Measurements from ENCODE around the gene KIF12. TPM values are rescaled to one million over a fixed set of nuclear protein-coding genes. Genes with fewer than 3 reads are reported as not detected.

Gene KIF12
- total and polyA plus RNA-seq, 2 of the 13 experiments (the other 11 are each of a cell fraction or from before 2014, with no cell fraction given), result 1.8 to 12.5 TPM

GRCh38 chr9:114082017-114082762 is 16.9 kb downstream of the KIF12 start (continued):
- TF ChIP-seq ZNF510 (CRISPR knock-in tag; IDR thresholded peaks at IDR 0.05; ENCODE audit: low read depth) (peak; percentile 34; the same call in 1 of the 2 replicates), ZNF883 (CRISPR knock-in tag; IDR thresholded peaks at IDR 0.05; ENCODE audit: not compliant biosample characterization) (peak; percentile 95), CREM (IDR thresholded peaks at IDR 0.05) (no peak), CREM (CRISPR knock-in tag; IDR thresholded peaks at IDR 0.05) (no peak), MXD3 (CRISPR knock-in tag; IDR thresholded peaks at IDR 0.05) (peak; percentile 76), GATA4 (IDR thresholded peaks at IDR 0.05; ENCODE audit: borderline replicate concordance, low read depth) (peak; percentile 40; the same call in 1 of the 2 replicates), ZNF598 (CRISPR knock-in tag; IDR thresholded peaks at IDR 0.05; ENCODE audit: borderline replicate concordance) (0 out of 2 replicates have a peak, but pooled peaks have one; percentile 56), HNF4A (CRISPR knock-in tag; IDR thresholded peaks at IDR 0.05) (peak; percentile 67), ZNF740 (CRISPR knock-in tag; IDR thresholded peaks at IDR 0.05) (0 out of 2 replicates have a peak, but pooled peaks have one; percentile 25), ZNF777 (CRISPR knock-in tag; IDR thresholded peaks at IDR 0.05) (no peak), SMC3 (IDR thresholded peaks at IDR 0.05; ENCODE audit: low read length) (peak; percentile 96), ARHGAP35 (CRISPR knock-in tag; IDR thresholded peaks at IDR 0.05; ENCODE audit: borderline replicate concordance) (no peak), ZBTB37 (CRISPR knock-in tag; IDR thresholded peaks at IDR 0.05) (0 out of 2 replicates have a peak, but pooled peaks have one; percentile 18), ZMYM3 (CRISPR knock-in tag; IDR thresholded peaks at IDR 0.05) (no peak; the same call in 1 of the 2 replicates), NR0B2 (CRISPR knock-in tag; IDR thresholded peaks at IDR 0.05) (peak; percentile 52; the same call in 1 of the 2 replicates), NFYB (CRISPR knock-in tag; IDR thresholded peaks at IDR 0.05) (peak; percentile 59), PATZ1 (CRISPR knock-in tag; IDR thresholded peaks at IDR 0.05) (peak; percentile 17)
- TF ChIP-seq, protein P1, sequence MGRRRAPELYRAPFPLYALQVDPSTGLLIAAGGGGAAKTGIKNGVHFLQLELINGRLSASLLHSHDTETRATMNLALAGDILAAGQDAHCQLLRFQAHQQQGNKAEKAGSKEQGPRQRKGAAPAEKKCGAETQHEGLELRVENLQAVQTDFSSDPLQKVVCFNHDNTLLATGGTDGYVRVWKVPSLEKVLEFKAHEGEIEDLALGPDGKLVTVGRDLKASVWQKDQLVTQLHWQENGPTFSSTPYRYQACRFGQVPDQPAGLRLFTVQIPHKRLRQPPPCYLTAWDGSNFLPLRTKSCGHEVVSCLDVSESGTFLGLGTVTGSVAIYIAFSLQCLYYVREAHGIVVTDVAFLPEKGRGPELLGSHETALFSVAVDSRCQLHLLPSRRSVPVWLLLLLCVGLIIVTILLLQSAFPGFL (CRISPR knock-in tag; IDR thresholded peaks at IDR 0.05), result no peak
- TF ChIP-seq, protein P2, sequence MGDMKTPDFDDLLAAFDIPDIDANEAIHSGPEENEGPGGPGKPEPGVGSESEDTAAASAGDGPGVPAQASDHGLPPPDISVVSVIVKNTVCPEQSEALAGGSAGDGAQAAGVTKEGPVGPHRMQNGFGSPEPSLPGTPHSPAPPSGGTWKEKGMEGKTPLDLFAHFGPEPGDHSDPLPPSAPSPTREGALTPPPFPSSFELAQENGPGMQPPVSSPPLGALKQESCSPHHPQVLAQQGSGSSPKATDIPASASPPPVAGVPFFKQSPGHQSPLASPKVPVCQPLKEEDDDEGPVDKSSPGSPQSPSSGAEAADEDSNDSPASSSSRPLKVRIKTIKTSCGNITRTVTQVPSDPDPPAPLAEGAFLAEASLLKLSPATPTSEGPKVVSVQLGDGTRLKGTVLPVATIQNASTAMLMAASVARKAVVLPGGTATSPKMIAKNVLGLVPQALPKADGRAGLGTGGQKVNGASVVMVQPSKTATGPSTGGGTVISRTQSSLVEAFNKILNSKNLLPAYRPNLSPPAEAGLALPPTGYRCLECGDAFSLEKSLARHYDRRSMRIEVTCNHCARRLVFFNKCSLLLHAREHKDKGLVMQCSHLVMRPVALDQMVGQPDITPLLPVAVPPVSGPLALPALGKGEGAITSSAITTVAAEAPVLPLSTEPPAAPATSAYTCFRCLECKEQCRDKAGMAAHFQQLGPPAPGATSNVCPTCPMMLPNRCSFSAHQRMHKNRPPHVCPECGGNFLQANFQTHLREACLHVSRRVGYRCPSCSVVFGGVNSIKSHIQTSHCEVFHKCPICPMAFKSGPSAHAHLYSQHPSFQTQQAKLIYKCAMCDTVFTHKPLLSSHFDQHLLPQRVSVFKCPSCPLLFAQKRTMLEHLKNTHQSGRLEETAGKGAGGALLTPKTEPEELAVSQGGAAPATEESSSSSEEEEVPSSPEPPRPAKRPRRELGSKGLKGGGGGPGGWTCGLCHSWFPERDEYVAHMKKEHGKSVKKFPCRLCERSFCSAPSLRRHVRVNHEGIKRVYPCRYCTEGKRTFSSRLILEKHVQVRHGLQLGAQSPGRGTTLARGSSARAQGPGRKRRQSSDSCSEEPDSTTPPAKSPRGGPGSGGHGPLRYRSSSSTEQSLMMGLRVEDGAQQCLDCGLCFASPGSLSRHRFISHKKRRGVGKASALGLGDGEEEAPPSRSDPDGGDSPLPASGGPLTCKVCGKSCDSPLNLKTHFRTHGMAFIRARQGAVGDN (CRISPR knock-in tag; IDR thresholded peaks at IDR 0.05), result peak; percentile 94
